Kidney glomerular epithelial cell (primary cell): Measurements from ENCODE around the gene KIRREL3.

ENCODE experiments used
- DNase-seq: peaks from one replicate; lab custom pipeline; 2025; lab: John Stamatoyannopoulos, UW

KIRREL3 gene

GRCh38 chr11:126510621-126511370, 489.8 kb downstream of the KIRREL3 start:
- no peak for DNase-seq

- DNase-seq, result no peak
These were observed 492.9 kb downstream of the KIRREL3 start for GRCh38 chr11:126507646-126508045.

- DNase-seq, result no peak
These were observed 493.8 kb downstream of the KIRREL3 start for GRCh38 chr11:126506789-126507188.

GRCh38 chr11:126502982-126503381, 497.6 kb downstream of the KIRREL3 start:
- DNase-seq, result no peak

GRCh38 chr11:126502159-126502558, 498.4 kb downstream of the KIRREL3 start:
- no peak for DNase-seq

GRCh38 chr11:126501641-126502040, 498.9 kb downstream of the KIRREL3 start:
- DNase-seq, result no peak

- DNase-seq, result no peak
These were observed 499.6 kb downstream of the KIRREL3 start for GRCh38 chr11:126500981-126501380.

- DNase-seq, result no peak
These were observed 501.3 kb downstream of the KIRREL3 start for GRCh38 chr11:126499131-126499752.

GRCh38 chr11:126498281-126498680, 502.3 kb downstream of the KIRREL3 start:
- DNase-seq, result no peak

GRCh38 chr11:126497581-126498122, 502.9 kb downstream of the KIRREL3 start:
- no peak for DNase-seq

- no peak for DNase-seq
These were observed 503.8 kb downstream of the KIRREL3 start for GRCh38 chr11:126496576-126497337.

GRCh38 chr11:126495281-126496220, 505.0 kb downstream of the KIRREL3 start:
- no peak for DNase-seq

GRCh38 chr11:126494831-126495230, 505.7 kb downstream of the KIRREL3 start:
- no peak for DNase-seq

- no peak for DNase-seq
These were observed 508.1 kb downstream of the KIRREL3 start for GRCh38 chr11:126492331-126493082.

GRCh38 chr11:126491092-126491491, 509.5 kb downstream of the KIRREL3 start:
- no peak for DNase-seq

GRCh38 chr11:126489836-126490660, 510.5 kb downstream of the KIRREL3 start:
- no peak for DNase-seq

GRCh38 chr11:126488591-126489370, 511.8 kb downstream of the KIRREL3 start:
- no peak for DNase-seq

- DNase-seq, result no peak
These were observed 512.9 kb downstream of the KIRREL3 start for GRCh38 chr11:126487711-126488110.
